Measurements from ENCODE around the gene TMEM135. TPM values are rescaled to one million over a fixed set of nuclear protein-coding genes. Genes with fewer than 3 reads are reported as not detected.

TMEM135 gene
- polyA plus RNA-seq, 1 of the 3 experiments (the other 2 are of a cell fraction), result 3.0 TPM

DNA sequence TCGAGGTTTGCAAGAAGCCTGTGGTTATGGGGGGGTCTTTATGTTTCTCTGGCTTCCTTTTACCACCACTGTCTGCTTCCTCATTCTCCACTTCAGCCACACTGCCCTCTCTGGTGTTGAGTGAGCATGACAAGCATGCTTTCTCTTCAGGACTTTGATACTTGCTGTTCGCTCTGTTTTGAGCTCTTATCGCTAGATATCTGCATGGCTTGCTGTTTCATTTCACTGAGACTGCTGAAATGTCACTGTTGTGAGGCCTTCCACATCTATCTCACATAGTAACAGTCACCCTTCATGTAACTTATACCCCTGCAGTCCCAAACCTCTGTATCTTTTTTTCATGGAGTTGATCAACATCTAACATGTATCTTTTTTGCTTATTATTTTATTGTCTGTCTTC, 59.8 kb downstream of the TMEM135 start:
- Histone ChIP-seq H3F3A (replicated peaks; ENCODE audit: insufficient read depth) (peaks cover 3% of the 10 kb centered on the region), H3K27me3 (ENCODE audit: insufficient read depth) (no peaks in the 10 kb centered on the region), H3K9me3 (no peaks in the 10 kb centered on the region), H3K4me1 (ENCODE audit: control insufficient read depth in 1 of 2, insufficient read depth in 2 of 2, low read depth in 1 of 2, low read length in 1 of 2) (peaks cover 0 to 8% of the 10 kb centered on the region in 2 experiments; a peak in 2 of 4 replicates), H3K36me3 (replicated peaks in 1 of 2; ENCODE audit: control insufficient read depth in 1 of 2, insufficient read depth in 2 of 2, low read length in 1 of 2) (peaks cover 0 to 4% of the 10 kb centered on the region in 2 experiments), H3K27ac (ENCODE audit: low read depth in 2 of 2, low read length in 1 of 2) (peak overlapping the region in 1 of 2 experiments; percentile 53; a peak in 2 of 4 replicates), H3K9me2 (no peaks in the 10 kb centered on the region), H2AFZ (ENCODE audit: low read depth) (no peak overlapping the region), H3K79me2 (ENCODE audit: insufficient read depth) (no peaks in the 10 kb centered on the region), H3K4me3 (ENCODE audit: low read depth in 2 of 2, low read length in 1 of 2) (peak overlapping the region in 1 of 2 experiments; percentile 2; a peak in 1 of 4 replicates), H3K4me2 (no peak overlapping the region), H3K9ac (no peak overlapping the region), H4K20me1 (ENCODE audit: insufficient read depth) (no peaks in the 10 kb centered on the region)
- DNase-seq, result peak; percentile 69
- ChIA-PET POLR2A (no interaction called here), CTCF (interaction anchor here (0.6 to 2.1 kb wide), 33 partner anchors 9 to 197 kb away, joined by 3 to 18 read pairs (median 4); no protein-coding TSS in a partner anchor)
- 19% methylated on average over 3 of the region's 3 CpGs for WGBS (ENCODE audit: low lambda C conversion rate)
- TF ChIP-seq NFIC (IDR thresholded peaks at IDR 0.05; ENCODE audit: borderline replicate concordance) (no peak), RCOR1 (IDR thresholded peaks at IDR 0.05; ENCODE audit: low read length) (peak; percentile 92), TEAD4 (IDR thresholded peaks at IDR 0.05; ENCODE audit: borderline replicate concordance, insufficient read depth) (no peak), MEF2A (IDR thresholded peaks at IDR 0.05; ENCODE audit: borderline replicate concordance, low read depth) (no peak), FOSL2 (IDR thresholded peaks at IDR 0.05; ENCODE audit: borderline replicate concordance, low read depth) (no peak), ELF1 (IDR thresholded peaks at IDR 0.05) (0 out of 2 replicates have a peak, but pooled peaks have one; percentile 15), RAD21 (IDR thresholded peaks at IDR 0.05; ENCODE audit: low read length) (peak; percentile 66), EZH2phosphoT487 (IDR thresholded peaks at IDR 0.05; ENCODE audit: borderline replicate concordance, low read depth) (no peak), FOXJ3 (CRISPR knock-in tag; IDR thresholded peaks at IDR 0.05) (no peak), POLR2AphosphoS5 (IDR thresholded peaks at IDR 0.05; ENCODE audit: low read depth, low read length) (no peak), TCF12 (IDR thresholded peaks at IDR 0.05) (no peak), NRF1 (IDR thresholded peaks at IDR 0.05; ENCODE audit: low read depth, low read length) (no peak), GATA2 (CRISPR knock-in tag; IDR thresholded peaks at IDR 0.05) (peak; percentile 95), TAF1 (IDR thresholded peaks at IDR 0.05; ENCODE audit: borderline replicate concordance, low read depth, low read length) (no peak), JUND (IDR thresholded peaks at IDR 0.05) (no peak), GABPA (IDR thresholded peaks at IDR 0.05; ENCODE audit: low read depth) (no peak), SIN3A (IDR thresholded peaks at IDR 0.05; ENCODE audit: borderline replicate concordance, low read depth, low read length) (no peak)
- TF ChIP-seq, protein P1, sequence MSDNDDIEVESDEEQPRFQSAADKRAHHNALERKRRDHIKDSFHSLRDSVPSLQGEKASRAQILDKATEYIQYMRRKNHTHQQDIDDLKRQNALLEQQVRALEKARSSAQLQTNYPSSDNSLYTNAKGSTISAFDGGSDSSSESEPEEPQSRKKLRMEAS (IDR thresholded peaks at IDR 0.05; ENCODE audit: low read depth), result no peak
- TF ChIP-seq, protein P2, sequence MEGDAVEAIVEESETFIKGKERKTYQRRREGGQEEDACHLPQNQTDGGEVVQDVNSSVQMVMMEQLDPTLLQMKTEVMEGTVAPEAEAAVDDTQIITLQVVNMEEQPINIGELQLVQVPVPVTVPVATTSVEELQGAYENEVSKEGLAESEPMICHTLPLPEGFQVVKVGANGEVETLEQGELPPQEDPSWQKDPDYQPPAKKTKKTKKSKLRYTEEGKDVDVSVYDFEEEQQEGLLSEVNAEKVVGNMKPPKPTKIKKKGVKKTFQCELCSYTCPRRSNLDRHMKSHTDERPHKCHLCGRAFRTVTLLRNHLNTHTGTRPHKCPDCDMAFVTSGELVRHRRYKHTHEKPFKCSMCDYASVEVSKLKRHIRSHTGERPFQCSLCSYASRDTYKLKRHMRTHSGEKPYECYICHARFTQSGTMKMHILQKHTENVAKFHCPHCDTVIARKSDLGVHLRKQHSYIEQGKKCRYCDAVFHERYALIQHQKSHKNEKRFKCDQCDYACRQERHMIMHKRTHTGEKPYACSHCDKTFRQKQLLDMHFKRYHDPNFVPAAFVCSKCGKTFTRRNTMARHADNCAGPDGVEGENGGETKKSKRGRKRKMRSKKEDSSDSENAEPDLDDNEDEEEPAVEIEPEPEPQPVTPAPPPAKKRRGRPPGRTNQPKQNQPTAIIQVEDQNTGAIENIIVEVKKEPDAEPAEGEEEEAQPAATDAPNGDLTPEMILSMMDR (IDR thresholded peaks at IDR 0.05), result peak; percentile 67
- TF ChIP-seq, protein P3, sequence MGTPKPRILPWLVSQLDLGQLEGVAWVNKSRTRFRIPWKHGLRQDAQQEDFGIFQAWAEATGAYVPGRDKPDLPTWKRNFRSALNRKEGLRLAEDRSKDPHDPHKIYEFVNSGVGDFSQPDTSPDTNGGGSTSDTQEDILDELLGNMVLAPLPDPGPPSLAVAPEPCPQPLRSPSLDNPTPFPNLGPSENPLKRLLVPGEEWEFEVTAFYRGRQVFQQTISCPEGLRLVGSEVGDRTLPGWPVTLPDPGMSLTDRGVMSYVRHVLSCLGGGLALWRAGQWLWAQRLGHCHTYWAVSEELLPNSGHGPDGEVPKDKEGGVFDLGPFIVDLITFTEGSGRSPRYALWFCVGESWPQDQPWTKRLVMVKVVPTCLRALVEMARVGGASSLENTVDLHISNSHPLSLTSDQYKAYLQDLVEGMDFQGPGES (IDR thresholded peaks at IDR 0.05; ENCODE audit: low read depth, low read length), result no peak
- TF ChIP-seq, protein P4, sequence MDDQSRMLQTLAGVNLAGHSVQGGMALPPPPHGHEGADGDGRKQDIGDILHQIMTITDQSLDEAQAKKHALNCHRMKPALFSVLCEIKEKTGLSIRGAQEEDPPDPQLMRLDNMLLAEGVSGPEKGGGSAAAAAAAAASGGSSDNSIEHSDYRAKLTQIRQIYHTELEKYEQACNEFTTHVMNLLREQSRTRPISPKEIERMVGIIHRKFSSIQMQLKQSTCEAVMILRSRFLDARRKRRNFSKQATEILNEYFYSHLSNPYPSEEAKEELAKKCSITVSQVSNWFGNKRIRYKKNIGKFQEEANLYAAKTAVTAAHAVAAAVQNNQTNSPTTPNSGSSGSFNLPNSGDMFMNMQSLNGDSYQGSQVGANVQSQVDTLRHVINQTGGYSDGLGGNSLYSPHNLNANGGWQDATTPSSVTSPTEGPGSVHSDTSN (IDR thresholded peaks at IDR 0.05), result no peak
- TF ChIP-seq, protein P5, sequence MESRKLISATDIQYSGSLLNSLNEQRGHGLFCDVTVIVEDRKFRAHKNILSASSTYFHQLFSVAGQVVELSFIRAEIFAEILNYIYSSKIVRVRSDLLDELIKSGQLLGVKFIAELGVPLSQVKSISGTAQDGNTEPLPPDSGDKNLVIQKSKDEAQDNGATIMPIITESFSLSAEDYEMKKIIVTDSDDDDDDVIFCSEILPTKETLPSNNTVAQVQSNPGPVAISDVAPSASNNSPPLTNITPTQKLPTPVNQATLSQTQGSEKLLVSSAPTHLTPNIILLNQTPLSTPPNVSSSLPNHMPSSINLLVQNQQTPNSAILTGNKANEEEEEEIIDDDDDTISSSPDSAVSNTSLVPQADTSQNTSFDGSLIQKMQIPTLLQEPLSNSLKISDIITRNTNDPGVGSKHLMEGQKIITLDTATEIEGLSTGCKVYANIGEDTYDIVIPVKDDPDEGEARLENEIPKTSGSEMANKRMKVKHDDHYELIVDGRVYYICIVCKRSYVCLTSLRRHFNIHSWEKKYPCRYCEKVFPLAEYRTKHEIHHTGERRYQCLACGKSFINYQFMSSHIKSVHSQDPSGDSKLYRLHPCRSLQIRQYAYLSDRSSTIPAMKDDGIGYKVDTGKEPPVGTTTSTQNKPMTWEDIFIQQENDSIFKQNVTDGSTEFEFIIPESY (IDR thresholded peaks at IDR 0.05; ENCODE audit: borderline replicate concordance, low read depth), result no peak
- TF ChIP-seq, protein P6, sequence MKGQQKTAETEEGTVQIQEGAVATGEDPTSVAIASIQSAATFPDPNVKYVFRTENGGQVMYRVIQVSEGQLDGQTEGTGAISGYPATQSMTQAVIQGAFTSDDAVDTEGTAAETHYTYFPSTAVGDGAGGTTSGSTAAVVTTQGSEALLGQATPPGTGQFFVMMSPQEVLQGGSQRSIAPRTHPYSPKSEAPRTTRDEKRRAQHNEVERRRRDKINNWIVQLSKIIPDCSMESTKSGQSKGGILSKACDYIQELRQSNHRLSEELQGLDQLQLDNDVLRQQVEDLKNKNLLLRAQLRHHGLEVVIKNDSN (IDR thresholded peaks at IDR 0.05; ENCODE audit: borderline replicate concordance, low read depth), result no peak
- TF ChIP-seq, protein P7, sequence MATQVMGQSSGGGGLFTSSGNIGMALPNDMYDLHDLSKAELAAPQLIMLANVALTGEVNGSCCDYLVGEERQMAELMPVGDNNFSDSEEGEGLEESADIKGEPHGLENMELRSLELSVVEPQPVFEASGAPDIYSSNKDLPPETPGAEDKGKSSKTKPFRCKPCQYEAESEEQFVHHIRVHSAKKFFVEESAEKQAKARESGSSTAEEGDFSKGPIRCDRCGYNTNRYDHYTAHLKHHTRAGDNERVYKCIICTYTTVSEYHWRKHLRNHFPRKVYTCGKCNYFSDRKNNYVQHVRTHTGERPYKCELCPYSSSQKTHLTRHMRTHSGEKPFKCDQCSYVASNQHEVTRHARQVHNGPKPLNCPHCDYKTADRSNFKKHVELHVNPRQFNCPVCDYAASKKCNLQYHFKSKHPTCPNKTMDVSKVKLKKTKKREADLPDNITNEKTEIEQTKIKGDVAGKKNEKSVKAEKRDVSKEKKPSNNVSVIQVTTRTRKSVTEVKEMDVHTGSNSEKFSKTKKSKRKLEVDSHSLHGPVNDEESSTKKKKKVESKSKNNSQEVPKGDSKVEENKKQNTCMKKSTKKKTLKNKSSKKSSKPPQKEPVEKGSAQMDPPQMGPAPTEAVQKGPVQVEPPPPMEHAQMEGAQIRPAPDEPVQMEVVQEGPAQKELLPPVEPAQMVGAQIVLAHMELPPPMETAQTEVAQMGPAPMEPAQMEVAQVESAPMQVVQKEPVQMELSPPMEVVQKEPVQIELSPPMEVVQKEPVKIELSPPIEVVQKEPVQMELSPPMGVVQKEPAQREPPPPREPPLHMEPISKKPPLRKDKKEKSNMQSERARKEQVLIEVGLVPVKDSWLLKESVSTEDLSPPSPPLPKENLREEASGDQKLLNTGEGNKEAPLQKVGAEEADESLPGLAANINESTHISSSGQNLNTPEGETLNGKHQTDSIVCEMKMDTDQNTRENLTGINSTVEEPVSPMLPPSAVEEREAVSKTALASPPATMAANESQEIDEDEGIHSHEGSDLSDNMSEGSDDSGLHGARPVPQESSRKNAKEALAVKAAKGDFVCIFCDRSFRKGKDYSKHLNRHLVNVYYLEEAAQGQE (IDR thresholded peaks at IDR 0.05; ENCODE audit: low read depth, low read length), result no peak

Data from SK-N-SH (cell line).